Measurements from ENCODE around the gene STAG1. TPM values are rescaled to one million over a fixed set of nuclear protein-coding genes. Genes with fewer than 3 reads are reported as not detected.

Gene STAG1
- total and polyA plus RNA-seq, 2 of the 13 experiments (the other 11 are each of a cell fraction or from before 2014, with no cell fraction given) = 6.2 to 25.9 TPM

DNA sequence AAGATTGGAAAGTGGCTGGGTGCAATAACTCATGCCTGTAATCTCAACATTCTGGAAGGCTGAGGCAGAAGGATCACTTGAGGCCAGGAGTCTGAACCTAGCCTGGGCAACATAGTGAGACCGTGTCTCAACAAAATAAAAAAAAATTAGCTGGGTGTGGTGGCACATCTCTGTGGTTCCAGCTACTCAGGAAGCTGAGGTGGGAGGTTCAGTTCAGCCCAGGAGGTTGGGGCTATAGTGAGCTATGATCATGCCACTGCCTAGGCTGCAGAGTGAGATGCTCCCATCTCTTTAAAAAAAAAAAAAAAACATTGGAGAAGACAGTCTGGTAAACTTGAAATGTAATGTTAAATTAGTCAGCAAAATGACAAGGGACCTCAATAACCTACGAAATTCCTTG lies 57.9 kb downstream of the STAG1 start:
- CTCF ChIA-PET (ENCODE audit: low intra/inter-chr PET ratio, low total read pairs) = no interaction called here
- H3K79me2 ChIP-seq (ENCODE audit: insufficient read depth, low read length) = peaks cover 62% of the 10 kb centered on the region

DNA sequence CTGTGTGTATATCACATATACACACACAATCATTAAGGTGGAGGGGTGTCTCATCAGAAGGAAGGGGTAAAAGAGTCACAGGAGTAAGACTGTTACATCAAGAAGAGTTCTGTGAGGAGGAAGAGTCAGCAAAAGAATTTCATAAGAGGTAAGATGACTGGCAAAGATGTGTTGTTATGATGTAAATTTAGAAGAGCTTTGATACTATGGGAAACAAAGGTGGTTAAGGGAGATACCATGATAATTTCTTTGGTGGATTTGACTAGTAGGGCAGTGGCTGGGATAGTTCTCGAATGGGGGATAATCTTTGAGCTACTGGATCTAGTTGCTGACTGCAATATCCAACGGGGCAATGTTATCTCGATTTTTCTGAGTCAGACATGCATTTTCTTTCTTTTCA lies 61.6 kb downstream of the STAG1 start:
- no peak overlapping the region for H3K4me2 ChIP-seq (ENCODE audit: low read depth, low read length)
- H3K9ac ChIP-seq (ENCODE audit: insufficient read depth, low read depth, low read length) = no peak overlapping the region
- DNase-seq (ENCODE audit: low spot score) = no peak
- H3K4me3 ChIP-seq (replicated peaks in 1 of 3; ENCODE audit: insufficient read depth in 1 of 3, low read depth in 2 of 3, low read length in 3 of 3) = no peak overlapping the region
- no peak overlapping the region for H2AFZ ChIP-seq (ENCODE audit: low read length)
- peaks cover 51% of the 10 kb centered on the region for H3K79me2 ChIP-seq (ENCODE audit: insufficient read depth, low read length)
- POLR2A ChIA-PET = interaction anchor here (0.7 kb wide), 1 partner anchor 107 kb away, joined by 3 read pairs; no protein-coding TSS in a partner anchor
- BruUV-seq (replicated peaks) = no TSS peak
- H3K36me3 ChIP-seq (replicated peaks in 1 of 2; ENCODE audit: control insufficient read depth in 1 of 2, insufficient read depth in 2 of 2, low read length in 2 of 2) = no peaks in the 10 kb centered on the region
- no peak for ATAC-seq
- peaks cover 26% of the 10 kb centered on the region for H3K9me3 ChIP-seq (ENCODE audit: low read length)
- no peak for FAIRE-seq
- no peak overlapping the region for H3K27ac ChIP-seq (ENCODE audit: extremely low read length, insufficient read depth, low read length)
- no peaks in the 10 kb centered on the region for H4K20me1 ChIP-seq (ENCODE audit: insufficient read depth, low read length)
- in situ Hi-C loops (cut with HindIII; ENCODE audit: extremely low pct_ligation_motif_present, low pct_unique_long_range_greater_than_20kb) = no loop called here
- WGBS (ENCODE audit: low lambda C conversion rate) = 92% methylated on average over 3 of the region's 3 CpGs
- CTCF ChIA-PET (ENCODE audit: low intra/inter-chr PET ratio, low total read pairs) = no interaction called here
- H3K27me3 ChIP-seq (ENCODE audit: control insufficient read depth in 1 of 2, insufficient read depth in 2 of 2, low read length in 2 of 2) = no peaks in the 10 kb centered on the region
- peaks cover 43% of the 10 kb centered on the region for H3K4me1 ChIP-seq (ENCODE audit: insufficient read depth, low read length)
- intact Hi-C loops (cut with micrococcal nuclease; ENCODE audit: unreplicated experiment) = no loop called here
- TF ChIP-seq PRDM15 (CRISPR knock-in tag; IDR thresholded peaks at IDR 0.05) (no peak), RXRB (CRISPR knock-in tag; IDR thresholded peaks at IDR 0.05; ENCODE audit: borderline replicate concordance) (no peak), ZNF30 (CRISPR knock-in tag; IDR thresholded peaks at IDR 0.05) (no peak), MTERF4 (CRISPR knock-in tag; IDR thresholded peaks at IDR 0.05) (no peak), ZNF788 (CRISPR knock-in tag; IDR thresholded peaks at IDR 0.05; ENCODE audit: borderline replicate concordance) (no peak), KAT8 (CRISPR knock-in tag; IDR thresholded peaks at IDR 0.05) (no peak), ZNF24 (IDR thresholded peaks at IDR 0.05) (no peak), ARHGAP35 (CRISPR knock-in tag; IDR thresholded peaks at IDR 0.05; ENCODE audit: borderline replicate concordance) (no peak)
- TF ChIP-seq, protein P1, sequence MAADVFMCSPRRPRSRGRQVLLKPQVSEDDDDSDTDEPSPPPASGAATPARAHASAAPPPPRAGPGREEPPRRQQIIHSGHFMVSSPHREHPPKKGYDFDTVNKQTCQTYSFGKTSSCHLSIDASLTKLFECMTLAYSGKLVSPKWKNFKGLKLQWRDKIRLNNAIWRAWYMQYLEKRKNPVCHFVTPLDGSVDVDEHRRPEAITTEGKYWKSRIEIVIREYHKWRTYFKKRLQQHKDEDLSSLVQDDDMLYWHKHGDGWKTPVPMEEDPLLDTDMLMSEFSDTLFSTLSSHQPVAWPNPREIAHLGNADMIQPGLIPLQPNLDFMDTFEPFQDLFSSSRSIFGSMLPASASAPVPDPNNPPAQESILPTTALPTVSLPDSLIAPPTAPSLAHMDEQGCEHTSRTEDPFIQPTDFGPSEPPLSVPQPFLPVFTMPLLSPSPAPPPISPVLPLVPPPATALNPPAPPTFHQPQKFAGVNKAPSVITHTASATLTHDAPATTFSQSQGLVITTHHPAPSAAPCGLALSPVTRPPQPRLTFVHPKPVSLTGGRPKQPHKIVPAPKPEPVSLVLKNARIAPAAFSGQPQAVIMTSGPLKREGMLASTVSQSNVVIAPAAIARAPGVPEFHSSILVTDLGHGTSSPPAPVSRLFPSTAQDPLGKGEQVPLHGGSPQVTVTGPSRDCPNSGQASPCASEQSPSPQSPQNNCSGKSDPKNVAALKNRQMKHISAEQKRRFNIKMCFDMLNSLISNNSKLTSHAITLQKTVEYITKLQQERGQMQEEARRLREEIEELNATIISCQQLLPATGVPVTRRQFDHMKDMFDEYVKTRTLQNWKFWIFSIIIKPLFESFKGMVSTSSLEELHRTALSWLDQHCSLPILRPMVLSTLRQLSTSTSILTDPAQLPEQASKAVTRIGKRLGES (CRISPR knock-in tag; IDR thresholded peaks at IDR 0.05; ENCODE audit: borderline replicate concordance) = no peak

More for the DNA sequence above, 57.9 kb downstream of the STAG1 start:
- FAIRE-seq = no peak
- no peak overlapping the region for H3K27ac ChIP-seq (ENCODE audit: extremely low read length, insufficient read depth, low read length)
- DNase-seq (ENCODE audit: low spot score) = no peak
- H2AFZ ChIP-seq (ENCODE audit: low read length) = no peak overlapping the region
- peaks cover 30% of the 10 kb centered on the region for H3K4me1 ChIP-seq (ENCODE audit: insufficient read depth, low read length)
- H3K4me3 ChIP-seq (replicated peaks in 1 of 3; ENCODE audit: insufficient read depth in 1 of 3, low read depth in 2 of 3, low read length in 3 of 3) = no peak overlapping the region
- H4K20me1 ChIP-seq (ENCODE audit: insufficient read depth, low read length) = no peaks in the 10 kb centered on the region
- no peaks in the 10 kb centered on the region for H3K27me3 ChIP-seq (ENCODE audit: control insufficient read depth in 1 of 2, insufficient read depth in 2 of 2, low read length in 2 of 2)
- H3K9ac ChIP-seq (ENCODE audit: insufficient read depth, low read depth, low read length) = no peak overlapping the region
- H3K36me3 ChIP-seq (replicated peaks in 1 of 2; ENCODE audit: control insufficient read depth in 1 of 2, insufficient read depth in 2 of 2, low read length in 2 of 2) = no peaks in the 10 kb centered on the region
- in situ Hi-C loops (cut with HindIII; ENCODE audit: extremely low pct_ligation_motif_present, low pct_unique_long_range_greater_than_20kb) (no loop called here), intact Hi-C loops (cut with micrococcal nuclease; ENCODE audit: unreplicated experiment) (no loop called here)
- H3K4me2 ChIP-seq (ENCODE audit: low read depth, low read length) = no peak overlapping the region
- peaks cover 35% of the 10 kb centered on the region for H3K9me3 ChIP-seq (ENCODE audit: low read length)
- BruUV-seq (replicated peaks) = no TSS peak
- WGBS (ENCODE audit: low lambda C conversion rate) = 92% methylated on average over 2 of the region's 2 CpGs
- POLR2A ChIA-PET = no interaction called here
- TF ChIP-seq TMF1 (CRISPR knock-in tag; IDR thresholded peaks at IDR 0.05; ENCODE audit: low read depth) = no peak
- no peak for TF ChIP-seq BRD4 (CRISPR knock-in tag; IDR thresholded peaks at IDR 0.05)
- TF ChIP-seq SMYD3 (CRISPR knock-in tag; IDR thresholded peaks at IDR 0.05) = no peak
- no peak for TF ChIP-seq NFIC (IDR thresholded peaks at IDR 0.05; ENCODE audit: low read length)
- TF ChIP-seq KAT8 (CRISPR knock-in tag; IDR thresholded peaks at IDR 0.05) = no peak
- TF ChIP-seq ZNF12 (CRISPR knock-in tag; IDR thresholded peaks at IDR 0.05) = no peak
- no peak for TF ChIP-seq ZNF557 (CRISPR knock-in tag; IDR thresholded peaks at IDR 0.05)
- no peak for TF ChIP-seq ZNF644 (CRISPR knock-in tag; IDR thresholded peaks at IDR 0.05; ENCODE audit: low read depth)
- no peak for TF ChIP-seq MLLT10 (CRISPR knock-in tag; IDR thresholded peaks at IDR 0.05)
- ATAC-seq = no peak

All from HepG2 (cell line).